HCT116 (cell line): Measurements from ENCODE around the gene CFC1. TPM values are rescaled to one million over a fixed set of nuclear protein-coding genes. Genes with fewer than 3 reads are reported as not detected.
"Not testable (repeated sequence)": the region's sequence is repeated elsewhere in the genome, so short reads cannot be mapped to it uniquely, and the experiment has no call there.

ENCODE experiments used
- ATAC-seq: fragments of 200-7000 bp; cut with Tn5 transposase; 2 replicates; pipeline ENCODE4 v1.9.1; 2020; ENCODE audit warnings: mild to moderate bottlenecking, moderate library complexity
- Bru-seq: library from RNA; stranded (reverse); fragments of 400-500 nt; gene quantifications from one replicate; lab custom pipeline; 2021; lab: Mats Ljungman, UMichigan
- BruChase-seq, 2 experiments: library from RNA; stranded (reverse); fragments of 400-500 nt; gene quantifications; one replicate each; lab custom pipeline; 2021; lab: Mats Ljungman, UMichigan
- BruUV-seq: library from RNA; stranded (reverse); fragments of 400-500 nt; replicated peaks from 2 replicates; lab custom pipeline; 2021; lab: Mats Ljungman, UMichigan
- CTCF ChIA-PET: fragments of 300-600 bp; sonication (Branson Sonifier 250); formaldehyde crosslinking; loops from one replicate; lab custom pipeline; 2021; ENCODE audit warnings: antibody characterized with exemption; lab: Charles Lee
- POLR2A ChIA-PET: fragments of 300-600, 350-600 bp; sonication (Branson Sonifier 250); formaldehyde crosslinking; loops from one replicate; lab custom pipeline; 2021; ENCODE audit warnings: antibody characterized with exemption; lab: Charles Lee
- RAD21 ChIA-PET, 2 experiments: fragments of 300-600 bp; sonication (Branson Sonifier 250); formaldehyde crosslinking; loops; one replicate each; lab custom pipeline; 2023; ENCODE audit warnings: low total read pairs in 2 of 2; ENCODE audit not compliant: uncharacterized antibody in 2 of 2, unreplicated experiment in 2 of 2, low non-redundant PET in 1 of 2; lab: Charles Lee
- DNase-seq: peaks from one replicate; pipeline ENCODE4 v3.0.0-alpha.2; 2010; ENCODE audit warnings: low read depth, low spot score
- H2AFZ ChIP-seq: fragments of 200-600 bp; shearing (Covaris generic), sonication (generic); 2 replicates; pipeline ENCODE4 v1.6.1; 2017; ENCODE audit warnings: low read depth, mixed run types, mixed read lengths, antibody characterized with exemption, low read length; ENCODE audit not compliant: poor library complexity, severe bottlenecking
- H3K27ac ChIP-seq: 2 replicates; pipeline ENCODE4 v1.5.1; 2012; ENCODE audit warnings: low read depth, low read length
- H3K27me3 ChIP-seq: fragments of 200-600 bp; sonication (generic); 2 replicates; pipeline ENCODE4 v1.6.1; 2016; ENCODE audit warnings: mixed run types, low read length, mixed read lengths; ENCODE audit not compliant: insufficient read depth
- H3K36me3 ChIP-seq, 2 experiments: fragments of 200-500 bp in 1 of 2; fragments of 200-600 bp in 1 of 2; sonication (Bioruptor generic) in 1 of 2; sonication (generic) in 1 of 2; 2 replicates each; pipeline versions ENCODE4 v1.5.1 to v1.6.1; 2014 to 2016; ENCODE audit warnings: low read length in 2 of 2, inconsistent platforms in 1 of 2, mixed read lengths in 1 of 2, mixed run types in 1 of 2; ENCODE audit not compliant: insufficient read depth in 2 of 2, control insufficient read depth in 1 of 2
- H3K4me1 ChIP-seq, 2 experiments: fragments of 200-600 bp in 1 of 2; sonication (generic) in 1 of 2; 2 replicates each; pipeline versions ENCODE4 v1.5.1 to v1.6.1; 2012 to 2017; ENCODE audit warnings: low read length in 2 of 2, inconsistent platforms in 1 of 2, mild to moderate bottlenecking in 1 of 2, mixed read lengths in 1 of 2, mixed run types in 1 of 2, moderate library complexity in 1 of 2; ENCODE audit not compliant: insufficient read depth in 2 of 2, control insufficient read depth in 1 of 2
- H3K4me2 ChIP-seq: fragments of 200-600 bp; sonication (generic); 2 replicates; pipeline ENCODE4 v1.6.1; 2017; ENCODE audit warnings: mixed run types, low read length, mixed read lengths
- H3K4me3 ChIP-seq, 2 experiments: fragments of 200-600 bp in 1 of 2; sonication (generic) in 1 of 2; replicated peaks in 1 of 2; 2 replicates each; pipeline ENCODE4 v1.5.1; 2011 to 2016; ENCODE audit warnings: low read length in 2 of 2, control low read depth in 1 of 2, low read depth in 1 of 2, mild to moderate bottlenecking in 1 of 2, mixed read lengths in 1 of 2, mixed run types in 1 of 2
- H3K79me2 ChIP-seq: fragments of 200-600 bp; sonication (generic); 2 replicates; pipeline ENCODE4 v1.6.1; 2017; ENCODE audit warnings: mild to moderate bottlenecking, mixed run types, low read length, moderate library complexity, mixed read lengths; ENCODE audit not compliant: insufficient read depth
- H3K9ac ChIP-seq: fragments of 200-600 bp; sonication (generic); 2 replicates; pipeline ENCODE4 v1.6.1; 2016; ENCODE audit warnings: low read length, mixed read lengths
- H3K9me2 ChIP-seq: fragments of 200-600 bp; sonication (generic), shearing (Covaris generic); 2 replicates; pipeline ENCODE4 v1.6.1; 2017; ENCODE audit warnings: mixed run types, mild to moderate bottlenecking, moderate library complexity; ENCODE audit not compliant: insufficient read depth
- H3K9me3 ChIP-seq, 2 experiments: fragments of 200-500 bp in 1 of 2; fragments of 200-600 bp in 1 of 2; sonication (Bioruptor generic) in 1 of 2; sonication (generic) in 1 of 2; 2 replicates each; pipeline ENCODE4 v1.6.1; 2014 to 2017; ENCODE audit warnings: low read length in 2 of 2, mixed read lengths in 2 of 2, inconsistent platforms in 1 of 2, low read depth in 1 of 2, mild to moderate bottlenecking in 1 of 2, mixed run types in 1 of 2, moderate library complexity in 1 of 2; ENCODE audit not compliant: control insufficient read depth in 1 of 2, insufficient read depth in 1 of 2
- H4K20me1 ChIP-seq: fragments of 200-600 bp; sonication (generic), shearing (Covaris generic); 2 replicates; pipeline ENCODE4 v1.6.1; 2017; ENCODE audit warnings: mixed run types, mild to moderate bottlenecking, moderate library complexity; ENCODE audit not compliant: insufficient read depth
- intact Hi-C: fragments of 100-400 bp; cut with micrococcal nuclease; formaldehyde crosslinking; loops from 2 replicates; pipeline ENCODE4 v1.10.0; 2022
- long read RNA-seq: library from polyadenylated mRNA; unstranded; transcript quantifications from one replicate; pipeline ENCODE4 v2.0.0, GENCODE V29; 2021; ENCODE audit not compliant: unreplicated experiment
- polyA plus RNA-seq: library from polyadenylated mRNA; unstranded; fragments of >200 nt; gene quantifications from 2 replicates; pipeline ENCODE4 v1.2.1, GENCODE V29; 2012; ENCODE audit warnings: missing spikeins
- total RNA-seq: library from RNA; stranded (reverse); gene quantifications from one replicate; pipeline ENCODE4 v1.2.1, GENCODE V29; 2021; ENCODE audit not compliant: unreplicated experiment

CFC1 gene
- total RNA-seq (not detected), Bru-seq, nascent RNA (not detected), BruChase-seq, experiment 1, labeled RNA remaining after a 6-hour chase (not detected), BruChase-seq, experiment 2, labeled RNA remaining after a 2-hour chase (not detected)
- not detected in 2 replicates for polyA plus RNA-seq
- long read RNA-seq = 0 reads

GRCh38 chr2:130599393-130599792 lies at the start of gene CFC1:
CFC1 (minus strand) TSS chr2:130599575; CDS start chr2:130599287, 288 bp downstream.
- H3K9me3 ChIP-seq, H3K27ac ChIP-seq, H3K4me1 ChIP-seq, DNase-seq, ATAC-seq, H3K4me3 ChIP-seq, H3K9ac ChIP-seq, CTCF ChIA-PET, H4K20me1 ChIP-seq, H3K36me3 ChIP-seq, H3K79me2 ChIP-seq, RAD21 ChIA-PET, intact Hi-C loops, H3K4me2 ChIP-seq, H3K9me2 ChIP-seq, H2AFZ ChIP-seq, POLR2A ChIA-PET, H3K27me3 ChIP-seq, BruUV-seq: not testable (repeated sequence)

GRCh38 chr2:130641688-130642087 lies 42.3 kb upstream of the CFC1 start:
- H3K9me3 ChIP-seq, H3K36me3 ChIP-seq, intact Hi-C loops, CTCF ChIA-PET, H3K4me1 ChIP-seq, DNase-seq, H3K27me3 ChIP-seq, RAD21 ChIA-PET, H3K27ac ChIP-seq, H3K79me2 ChIP-seq, H3K9ac ChIP-seq, H3K4me2 ChIP-seq, ATAC-seq, H3K9me2 ChIP-seq, H2AFZ ChIP-seq, H4K20me1 ChIP-seq, POLR2A ChIA-PET, BruUV-seq, H3K4me3 ChIP-seq: not testable (repeated sequence)

- CTCF ChIA-PET, H3K4me1 ChIP-seq, H3K9me2 ChIP-seq, H3K36me3 ChIP-seq, H4K20me1 ChIP-seq, intact Hi-C loops, RAD21 ChIA-PET, POLR2A ChIA-PET, H3K9me3 ChIP-seq, H3K9ac ChIP-seq, H3K79me2 ChIP-seq, H2AFZ ChIP-seq, H3K27ac ChIP-seq, DNase-seq, H3K27me3 ChIP-seq, ATAC-seq, H3K4me3 ChIP-seq, BruUV-seq, H3K4me2 ChIP-seq: not testable (repeated sequence)
Observed at GRCh38 chr2:130638973-130639372, 39.6 kb upstream of the CFC1 start.

DNA sequence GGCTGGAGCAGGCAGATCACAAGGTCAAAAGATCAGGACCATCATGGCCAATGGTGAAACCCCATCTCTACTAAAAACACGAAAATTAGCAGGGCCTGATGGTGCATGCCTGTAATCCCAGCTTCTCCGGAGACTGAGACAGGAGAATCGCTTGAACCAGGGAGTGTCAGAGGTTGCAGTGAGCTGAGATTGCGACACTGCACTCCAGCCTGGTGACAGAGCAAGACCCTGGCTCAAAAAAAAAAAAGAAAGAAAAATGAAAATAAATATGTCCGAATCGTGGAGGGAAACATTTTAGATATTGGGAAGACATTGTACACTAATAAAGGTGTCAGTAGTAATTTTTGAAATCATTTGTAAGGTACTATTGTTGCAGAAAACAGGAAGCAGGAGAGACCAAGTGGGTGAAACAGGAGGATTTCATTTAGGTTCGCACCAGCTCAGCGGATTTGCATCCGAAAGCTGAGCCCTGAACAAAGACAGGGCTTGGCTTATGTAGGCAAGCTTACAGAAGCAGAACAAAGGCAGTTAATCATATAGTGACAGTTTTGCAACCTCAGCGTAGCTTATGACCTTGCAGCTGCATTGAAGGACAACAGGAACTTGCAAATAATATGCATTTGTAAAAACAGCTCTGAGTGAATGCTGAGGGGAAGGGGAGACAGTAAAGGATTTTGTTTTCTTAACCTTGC lies 29.6 kb upstream of the CFC1 start:
- H3K27me3 ChIP-seq, H3K9ac ChIP-seq, BruUV-seq, RAD21 ChIA-PET, H3K4me3 ChIP-seq, H3K79me2 ChIP-seq, intact Hi-C loops, H3K9me2 ChIP-seq, CTCF ChIA-PET, H3K4me2 ChIP-seq, H4K20me1 ChIP-seq, H2AFZ ChIP-seq, H3K36me3 ChIP-seq, DNase-seq, ATAC-seq, H3K4me1 ChIP-seq, POLR2A ChIA-PET, H3K9me3 ChIP-seq, H3K27ac ChIP-seq: not testable (repeated sequence)
